ENCODE measurements around the gene DSEL. TPM values are rescaled to one million over a fixed set of nuclear protein-coding genes. Genes with fewer than 3 reads are reported as not detected.

The DSEL gene
- total RNA-seq, 1 donor: 119 TPM

GRCh38 chr18:67515942-67516538 lies 480 bp downstream of the DSEL start:
- H2AFZ ChIP-seq (ENCODE audit: low read length): peak overlapping the region; percentile 77
- H3K9me3 ChIP-seq (ENCODE audit: low read depth, low read length): no peaks in the 10 kb centered on the region
- peak; percentile 63 for TF ChIP-seq CTCF (IDR thresholded peaks at IDR 0.05; ENCODE audit: extremely low read depth, low read depth, low read length)
- peak overlapping the region; percentile 85 for H3K4me2 ChIP-seq (ENCODE audit: insufficient read depth, low read length)
- H3K36me3 ChIP-seq (ENCODE audit: insufficient read depth, low read length): peaks cover 35% of the 10 kb centered on the region
- H3K4me1 ChIP-seq (ENCODE audit: insufficient read depth, low read length): peaks cover 44% of the 10 kb centered on the region
- H3K4me3 ChIP-seq (ENCODE audit: insufficient read depth, low read length): peak overlapping the region; percentile 90
- no peaks in the 10 kb centered on the region for H3K27me3 ChIP-seq (ENCODE audit: insufficient read depth, low read length)
- peaks cover 23% of the 10 kb centered on the region for H4K20me1 ChIP-seq (ENCODE audit: insufficient read depth, low read length)
- H3K27ac ChIP-seq (ENCODE audit: low read depth, low read length): peak overlapping the region; percentile 80
- peak; percentile 94 for DNase-seq (ENCODE audit: insufficient read length, low spot score, missing footprints)
- peaks cover 55% of the 10 kb centered on the region for H3K79me2 ChIP-seq (ENCODE audit: insufficient read depth, low read length)

GRCh38 chr18:67514901-67515540 lies 1.5 kb downstream of the DSEL start:
- DNase-seq (ENCODE audit: insufficient read length, low spot score, missing footprints): peak; percentile 51
- H3K4me1 ChIP-seq (ENCODE audit: insufficient read depth, low read length): peaks cover 34% of the 10 kb centered on the region
- no peak overlapping the region for H2AFZ ChIP-seq (ENCODE audit: low read length)
- no peak for TF ChIP-seq CTCF (IDR thresholded peaks at IDR 0.05; ENCODE audit: extremely low read depth, low read depth, low read length)
- no peaks in the 10 kb centered on the region for H3K27me3 ChIP-seq (ENCODE audit: insufficient read depth, low read length)
- peak overlapping the region; percentile 85 for H3K4me2 ChIP-seq (ENCODE audit: insufficient read depth, low read length)
- H3K4me3 ChIP-seq (ENCODE audit: insufficient read depth, low read length): peak overlapping the region; percentile 90
- H3K36me3 ChIP-seq (ENCODE audit: insufficient read depth, low read length): peaks cover 36% of the 10 kb centered on the region
- H3K27ac ChIP-seq (ENCODE audit: low read depth, low read length): peak overlapping the region; percentile 80
- peaks cover 23% of the 10 kb centered on the region for H4K20me1 ChIP-seq (ENCODE audit: insufficient read depth, low read length)
- H3K79me2 ChIP-seq (ENCODE audit: insufficient read depth, low read length): peaks cover 65% of the 10 kb centered on the region
- H3K9me3 ChIP-seq (ENCODE audit: low read depth, low read length): no peaks in the 10 kb centered on the region

GRCh38 chr18:67514465-67514864 lies 2.1 kb downstream of the DSEL start:
- H3K36me3 ChIP-seq (ENCODE audit: insufficient read depth, low read length): peaks cover 36% of the 10 kb centered on the region
- peaks cover 71% of the 10 kb centered on the region for H3K79me2 ChIP-seq (ENCODE audit: insufficient read depth, low read length)
- peaks cover 23% of the 10 kb centered on the region for H4K20me1 ChIP-seq (ENCODE audit: insufficient read depth, low read length)
- no peaks in the 10 kb centered on the region for H3K9me3 ChIP-seq (ENCODE audit: low read depth, low read length)
- H3K27ac ChIP-seq (ENCODE audit: low read depth, low read length): peak overlapping the region; percentile 80
- TF ChIP-seq CTCF (IDR thresholded peaks at IDR 0.05; ENCODE audit: extremely low read depth, low read depth, low read length): no peak
- no peaks in the 10 kb centered on the region for H3K27me3 ChIP-seq (ENCODE audit: insufficient read depth, low read length)
- H3K4me3 ChIP-seq (ENCODE audit: insufficient read depth, low read length): peak overlapping the region; percentile 90
- no peak for DNase-seq (ENCODE audit: insufficient read length, low spot score, missing footprints)
- peaks cover 28% of the 10 kb centered on the region for H3K4me1 ChIP-seq (ENCODE audit: insufficient read depth, low read length)
- H3K4me2 ChIP-seq (ENCODE audit: insufficient read depth, low read length): peak overlapping the region; percentile 85
- H2AFZ ChIP-seq (ENCODE audit: low read length): no peak overlapping the region

- H2AFZ ChIP-seq (ENCODE audit: low read length): no peak overlapping the region
- TF ChIP-seq CTCF (IDR thresholded peaks at IDR 0.05; ENCODE audit: extremely low read depth, low read depth, low read length): peak; percentile 27
- H3K27ac ChIP-seq (ENCODE audit: low read depth, low read length): no peak overlapping the region
- peak overlapping the region; percentile 90 for H3K4me3 ChIP-seq (ENCODE audit: insufficient read depth, low read length)
- H3K36me3 ChIP-seq (ENCODE audit: insufficient read depth, low read length): peaks cover 36% of the 10 kb centered on the region
- peaks cover 21% of the 10 kb centered on the region for H3K4me1 ChIP-seq (ENCODE audit: insufficient read depth, low read length)
- H4K20me1 ChIP-seq (ENCODE audit: insufficient read depth, low read length): peaks cover 23% of the 10 kb centered on the region
- H3K27me3 ChIP-seq (ENCODE audit: insufficient read depth, low read length): no peaks in the 10 kb centered on the region
- peak overlapping the region; percentile 85 for H3K4me2 ChIP-seq (ENCODE audit: insufficient read depth, low read length)
- peaks cover 79% of the 10 kb centered on the region for H3K79me2 ChIP-seq (ENCODE audit: insufficient read depth, low read length)
- no peak for DNase-seq (ENCODE audit: insufficient read length, low spot score, missing footprints)
- H3K9me3 ChIP-seq (ENCODE audit: low read depth, low read length): no peaks in the 10 kb centered on the region
Observed at GRCh38 chr18:67513280-67513679, 3.2 kb downstream of the DSEL start.
